Mucosa of descending colon (tissue), 3 donors: Measurements from ENCODE around the gene PPP1R9B. TPM values are rescaled to one million over a fixed set of nuclear protein-coding genes. Genes with fewer than 3 reads are reported as not detected.

Experiments used
- ATAC-seq: fragments of 200-7000 bp; cut with Tn5 transposase; one replicate; pipeline ENCODE4 v1.9.1; 2020; ENCODE audit warnings: mild to moderate bottlenecking, moderate library complexity
- DNase-seq, 3 donors: peaks; one replicate each; pipeline ENCODE4 v3.0.0-alpha.2; 2020
- H3K36me3 ChIP-seq: fragments of 200-600 bp; one replicate; pipeline ENCODE4 v1.8.0; 2021; ENCODE audit warnings: low read depth, mild to moderate bottlenecking
- H3K4me1 ChIP-seq: fragments of 200-600 bp; one replicate; pipeline ENCODE4 v1.8.0; 2021; ENCODE audit warnings: low read depth, mild to moderate bottlenecking
- H3K4me3 ChIP-seq: fragments of 200-600 bp; one replicate; pipeline ENCODE4 v1.8.0; 2021; ENCODE audit warnings: mild to moderate bottlenecking
- H3K9me3 ChIP-seq: fragments of 200-600 bp; one replicate; pipeline ENCODE4 v1.8.0; 2021; ENCODE audit warnings: mild to moderate bottlenecking
- intact Hi-C, 2 donors: fragments of 100-400 bp; cut with DNase I in 1 of 2; cut with micrococcal nuclease in 1 of 2; formaldehyde crosslinking; loops; one replicate each; pipeline versions ENCODE4 v1.11.0 to v1.11.1; 2022; cut with DNase I, micrococcal nuclease
- total RNA-seq, 3 donors: library from RNA; stranded (reverse); fragmentation: NEBNext Ultra II Directional in 2 of 3; extraction: Animal tissue kit (Norgen Biotek cat#: 25700) in 2 of 3; gene quantifications; one replicate each; pipeline versions ENCODE4 v1.2.1 to v1.2.4, GENCODE V29; 2021 to 2023
- TF ChIP-seq, protein P1 (sequence below): fragments of 200-600 bp; IDR thresholded peaks from one replicate; pipeline ENCODE4 v1.8.0; 2022; ENCODE audit warnings: antibody characterized with exemption, mild to moderate bottlenecking
- donor health status: DM: no; HTN: no; CAD: no; lungs with moderate emphysema.
- donor health status: DM: no; HTN: no; CAD: no.
- donor health status: DM: no; HTN: yes; CAD: no.

The PPP1R9B gene
- total RNA-seq, 3 donors from 2014 or later, result 27.3 to 47.5 (median 33.1) TPM

- Histone ChIP-seq H3K9me3 (no peaks in the 10 kb centered on the region), H3K36me3 (no peaks in the 10 kb centered on the region), H3K4me1 (peaks cover 18% of the 10 kb centered on the region), H3K4me3 (no peak overlapping the region)
- TF ChIP-seq, protein P1, sequence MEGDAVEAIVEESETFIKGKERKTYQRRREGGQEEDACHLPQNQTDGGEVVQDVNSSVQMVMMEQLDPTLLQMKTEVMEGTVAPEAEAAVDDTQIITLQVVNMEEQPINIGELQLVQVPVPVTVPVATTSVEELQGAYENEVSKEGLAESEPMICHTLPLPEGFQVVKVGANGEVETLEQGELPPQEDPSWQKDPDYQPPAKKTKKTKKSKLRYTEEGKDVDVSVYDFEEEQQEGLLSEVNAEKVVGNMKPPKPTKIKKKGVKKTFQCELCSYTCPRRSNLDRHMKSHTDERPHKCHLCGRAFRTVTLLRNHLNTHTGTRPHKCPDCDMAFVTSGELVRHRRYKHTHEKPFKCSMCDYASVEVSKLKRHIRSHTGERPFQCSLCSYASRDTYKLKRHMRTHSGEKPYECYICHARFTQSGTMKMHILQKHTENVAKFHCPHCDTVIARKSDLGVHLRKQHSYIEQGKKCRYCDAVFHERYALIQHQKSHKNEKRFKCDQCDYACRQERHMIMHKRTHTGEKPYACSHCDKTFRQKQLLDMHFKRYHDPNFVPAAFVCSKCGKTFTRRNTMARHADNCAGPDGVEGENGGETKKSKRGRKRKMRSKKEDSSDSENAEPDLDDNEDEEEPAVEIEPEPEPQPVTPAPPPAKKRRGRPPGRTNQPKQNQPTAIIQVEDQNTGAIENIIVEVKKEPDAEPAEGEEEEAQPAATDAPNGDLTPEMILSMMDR, result no peak
- DNase-seq (no peak), ATAC-seq (no peak)
- intact Hi-C loops, result no loop called here
These were observed 22.6 kb downstream of the PPP1R9B start for GRCh38 chr17:50127697-50128361.

DNA sequence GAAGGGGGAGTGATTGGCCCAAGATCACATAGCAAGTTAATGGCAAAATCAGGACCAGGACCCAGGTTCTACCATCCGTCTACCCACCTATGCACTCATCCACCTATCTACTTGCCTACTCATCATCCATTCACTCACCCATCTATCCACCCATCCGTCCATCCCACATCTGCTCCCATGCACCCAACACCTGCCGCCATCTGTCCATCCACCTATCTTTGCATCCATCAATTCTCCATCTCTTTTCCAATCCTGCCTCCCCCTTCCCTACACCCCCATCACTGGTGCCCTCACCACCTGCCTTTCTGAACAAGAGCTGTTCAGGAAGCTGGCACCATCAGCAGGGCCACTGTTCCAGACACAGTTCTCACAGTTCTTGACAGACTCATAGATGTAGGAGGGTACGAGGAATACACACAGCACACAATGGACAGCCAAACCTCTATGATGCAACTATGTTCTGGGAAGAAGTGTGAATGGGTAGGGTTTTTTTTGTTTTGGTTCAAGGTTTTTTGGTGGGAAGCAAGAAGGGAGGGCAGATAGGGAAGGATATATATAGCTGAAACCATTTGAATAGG is 25.0 kb downstream of the PPP1R9B start:
- intact Hi-C loops, result no loop called here
- Histone ChIP-seq H3K36me3 (no peaks in the 10 kb centered on the region), H3K4me3 (no peak overlapping the region), H3K4me1 (peaks cover 18% of the 10 kb centered on the region), H3K9me3 (no peaks in the 10 kb centered on the region)
- TF ChIP-seq, protein P1, result no peak
- DNase-seq (no peak), ATAC-seq (no peak)

DNA sequence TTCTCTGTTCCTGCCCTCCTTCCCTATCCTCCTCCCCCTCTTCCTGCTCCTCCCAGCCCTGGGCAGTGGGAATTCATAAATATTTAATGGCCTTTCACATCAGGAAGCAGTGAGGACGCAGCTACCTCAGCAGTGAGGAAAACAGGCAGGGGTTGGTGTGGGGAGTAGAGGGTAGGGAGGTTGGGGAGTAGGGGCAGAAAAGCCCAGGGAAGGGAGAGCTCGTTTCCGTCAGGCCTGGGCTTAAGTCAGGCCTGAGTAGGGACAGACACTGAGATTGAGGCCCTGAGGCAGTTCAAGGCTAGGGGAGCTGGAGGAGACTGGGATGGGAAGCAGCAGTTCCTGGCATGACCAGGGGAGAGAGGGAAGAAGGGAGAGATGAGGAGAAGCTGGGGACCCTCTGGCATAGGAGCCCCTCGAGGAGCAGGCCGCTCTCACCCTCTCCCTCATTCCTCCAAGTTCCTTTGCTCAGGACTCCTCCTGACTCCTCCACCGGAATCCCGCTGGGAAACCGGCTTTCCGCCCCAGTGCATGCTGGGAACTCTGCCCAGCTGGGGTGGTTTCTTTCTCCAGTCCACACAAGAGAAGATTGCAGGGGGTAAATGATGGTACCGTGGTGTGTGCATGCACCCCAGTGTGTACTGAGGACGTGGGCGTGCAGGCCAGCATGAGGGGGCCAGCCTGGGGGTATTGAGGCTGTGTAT is 26.7 kb downstream of the PPP1R9B start:
- ATAC-seq (peak; percentile 36), DNase-seq (peak in 1 of 3 donors; percentile 60)
- Histone ChIP-seq H3K9me3 (no peaks in the 10 kb centered on the region), H3K36me3 (no peaks in the 10 kb centered on the region), H3K4me1 (peaks cover 4% of the 10 kb centered on the region), H3K4me3 (no peak overlapping the region)
- intact Hi-C loops, result no loop called here
- TF ChIP-seq, protein P1, result no peak

DNA sequence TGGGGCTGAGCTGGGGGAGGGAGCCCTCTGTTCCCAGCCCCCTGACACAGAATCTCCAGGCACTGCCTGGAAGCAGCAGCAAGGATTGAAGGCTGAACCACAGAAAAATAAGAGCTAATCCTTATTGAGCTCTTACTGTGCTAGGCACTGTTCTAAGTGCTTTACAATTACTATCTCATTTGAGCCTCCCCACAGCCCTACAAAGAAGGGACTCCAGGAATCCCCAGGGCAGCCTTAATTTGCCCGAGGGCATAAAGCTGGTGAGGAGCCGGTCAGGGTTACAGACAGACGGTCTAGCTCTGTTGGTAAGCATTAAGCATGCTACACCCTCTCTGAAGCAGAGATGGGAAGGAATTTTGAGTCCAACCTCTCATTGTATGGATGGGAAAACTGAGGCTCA is 27.5 kb downstream of the PPP1R9B start:
- Histone ChIP-seq H3K36me3 (no peaks in the 10 kb centered on the region), H3K4me1 (no peaks in the 10 kb centered on the region), H3K9me3 (no peaks in the 10 kb centered on the region), H3K4me3 (no peak overlapping the region)
- ATAC-seq (no peak), DNase-seq (no peak)
- intact Hi-C loops, result no loop called here
- TF ChIP-seq, protein P1, result no peak

GRCh38 chr17:50120475-50121253 is 29.8 kb downstream of the PPP1R9B start:
- TF ChIP-seq, protein P1, result no peak
- Histone ChIP-seq H3K36me3 (no peaks in the 10 kb centered on the region), H3K4me1 (peaks cover 5% of the 10 kb centered on the region), H3K9me3 (no peaks in the 10 kb centered on the region), H3K4me3 (no peak overlapping the region)
- ATAC-seq (no peak), DNase-seq (no peak)
- intact Hi-C loops, result no loop called here
